GM21526 (cell line): ENCODE results near the gene RBCK1.
"Not testable (repeated sequence)": the region's sequence is repeated elsewhere in the genome, so short reads cannot be mapped to it uniquely, and the experiment has no call there.

Source experiments
- ATAC-seq: cut with Tn5 transposase; IDR thresholded peaks from one replicate; pipeline ENCODE4 v1.9.1; 2021; ENCODE audit warnings: moderate library complexity; ENCODE audit not compliant: unreplicated experiment, low FRiP score

Gene RBCK1

GRCh38 chr20:461254-462198, 53.4 kb downstream of the RBCK1 start:
- ATAC-seq: peak; percentile 34

- ATAC-seq: peak; percentile 89
Measured at GRCh38 chr20:462199-462991, 54.3 kb downstream of the RBCK1 start, which contains the start of gene TBC1D20. TBC1D20 (minus strand) TSS chr20:462533; CDS start chr20:462405, 128 bp downstream.

DNA sequence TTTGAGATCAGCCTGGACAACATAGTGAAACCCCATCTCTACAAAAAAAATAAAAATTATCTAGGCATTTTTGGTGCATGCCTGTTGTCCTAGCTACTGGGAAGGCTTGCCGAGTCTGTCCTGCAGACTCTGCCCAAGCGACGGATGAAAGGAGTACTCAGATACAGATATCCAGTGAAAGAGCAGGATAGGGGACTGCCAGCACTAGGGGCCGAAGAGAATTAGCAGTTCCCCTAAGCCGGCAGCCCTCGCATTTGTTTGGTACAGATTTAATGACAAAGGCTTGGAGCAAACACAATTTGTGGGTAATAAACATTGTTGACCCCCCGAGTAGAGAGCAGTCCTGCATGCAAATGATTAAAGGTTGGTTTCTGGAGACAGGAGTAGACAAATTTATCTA, 59.7 kb downstream of the RBCK1 start:
- no peak for ATAC-seq

GRCh38 chr20:469746-470490, 61.8 kb downstream of the RBCK1 start:
- ATAC-seq: no peak

GRCh38 chr20:472137-472846, 64.2 kb downstream of the RBCK1 start:
- ATAC-seq: no peak

- ATAC-seq: no peak
Measured at GRCh38 chr20:472889-473292, 64.8 kb downstream of the RBCK1 start.

DNA sequence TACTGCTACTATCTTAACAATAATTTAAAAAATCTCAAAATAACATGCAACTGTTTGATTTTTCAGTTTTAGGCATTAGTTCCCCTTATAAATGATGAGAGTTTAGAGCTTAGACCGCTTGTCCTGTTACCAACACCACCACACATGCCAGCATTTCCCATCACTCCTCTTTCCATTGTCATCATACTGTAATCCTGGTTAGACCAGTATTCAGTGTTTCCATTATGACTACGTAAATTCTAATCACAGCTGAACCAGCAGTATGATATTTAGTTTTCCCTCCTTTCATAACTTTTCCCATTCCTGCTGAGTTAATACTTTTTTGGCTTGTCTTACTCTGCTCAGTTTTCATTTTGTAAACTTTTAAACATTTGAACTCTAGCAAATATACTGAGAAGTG, 66.5 kb downstream of the RBCK1 start:
- ATAC-seq: no peak

DNA sequence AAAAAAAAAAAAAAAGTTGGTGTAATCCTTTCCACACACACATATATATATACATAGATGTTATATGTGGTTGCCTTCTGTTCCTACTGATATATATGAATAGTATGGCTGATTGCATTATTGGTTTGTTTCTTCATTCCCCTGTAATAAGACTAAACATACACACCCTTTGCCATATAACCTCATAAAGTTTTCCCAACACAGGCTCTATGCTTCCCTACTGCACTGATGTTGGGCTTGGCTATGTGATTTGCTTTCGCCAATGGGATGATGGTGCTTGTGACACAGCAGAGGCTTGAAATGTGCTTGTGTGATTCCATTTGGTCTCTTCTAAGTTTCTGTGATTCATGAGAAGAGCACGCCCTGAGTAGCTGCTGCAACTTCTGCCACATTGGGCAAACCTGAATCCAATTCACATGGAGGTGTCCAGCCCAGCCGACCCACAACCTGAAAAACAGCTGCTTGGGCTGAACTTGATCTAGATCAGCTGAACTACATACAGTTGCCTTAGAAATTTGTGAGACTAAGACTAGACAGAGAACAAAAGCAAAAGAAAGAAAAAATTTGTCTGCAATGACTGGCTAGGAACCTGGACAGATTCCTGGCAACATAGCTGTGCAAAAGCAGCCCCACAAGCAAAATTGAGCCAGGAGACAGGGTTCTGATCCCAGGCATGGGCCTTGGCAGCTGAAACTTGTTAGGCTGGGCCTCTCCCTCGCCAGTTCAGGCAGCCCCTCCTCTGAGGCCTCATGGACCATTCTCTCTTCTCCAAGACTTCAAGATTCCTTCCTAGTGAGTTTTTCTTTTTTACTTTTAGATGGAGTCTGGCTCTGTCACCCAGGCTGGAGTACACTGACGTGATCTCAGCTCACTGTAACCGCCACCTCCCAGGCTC, 67.6 kb downstream of the RBCK1 start:
- ATAC-seq: no peak

GRCh38 chr20:476561-477249, 68.6 kb downstream of the RBCK1 start:
- not testable (repeated sequence) for ATAC-seq

- no peak for ATAC-seq
Measured at GRCh38 chr20:478010-478948, 70.2 kb downstream of the RBCK1 start.

DNA sequence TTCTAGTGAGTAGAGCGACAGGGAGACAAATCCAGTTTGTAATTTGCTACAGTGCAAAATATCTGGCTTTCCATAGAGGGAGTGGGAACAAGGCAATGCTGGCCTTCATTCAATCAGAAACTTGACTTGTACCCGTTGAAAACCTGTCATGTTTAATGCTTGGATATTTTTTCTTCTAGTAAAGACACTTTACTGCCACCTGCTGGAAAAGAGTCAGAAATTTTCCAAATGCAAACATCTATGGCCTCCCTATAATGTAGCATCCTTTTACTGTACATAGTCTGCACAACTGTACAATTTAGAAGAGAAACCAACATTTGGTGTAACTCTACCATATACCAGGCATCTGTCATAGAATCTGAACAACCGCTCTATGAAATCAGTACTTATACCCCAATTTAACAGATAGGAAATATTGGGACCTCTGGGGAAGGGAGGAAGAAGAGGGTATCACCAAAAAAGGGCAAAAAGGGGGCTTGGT, 70.9 kb downstream of the RBCK1 start:
- no peak for ATAC-seq

- no peak for ATAC-seq
Measured at GRCh38 chr20:479487-479886, 71.4 kb downstream of the RBCK1 start.

DNA sequence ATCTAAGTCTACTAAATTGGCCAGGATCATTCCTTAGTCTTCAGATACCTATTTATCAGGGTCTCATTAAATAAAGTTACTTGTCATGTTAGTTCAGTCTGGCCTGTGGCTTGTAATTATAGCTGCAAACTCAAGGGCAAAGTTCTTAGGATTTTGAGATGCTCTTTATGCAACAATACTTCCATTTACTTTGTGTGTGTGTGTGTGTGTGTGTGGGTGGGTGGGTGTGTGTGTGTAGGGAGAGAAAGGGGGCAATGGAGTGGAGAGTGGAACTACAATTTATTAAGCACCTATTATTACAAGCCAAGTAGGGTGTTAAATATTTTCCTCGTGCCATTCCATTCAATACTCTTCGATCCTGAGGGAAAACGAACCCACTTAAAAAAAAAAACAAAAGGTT, 71.9 kb downstream of the RBCK1 start:
- no peak for ATAC-seq

DNA sequence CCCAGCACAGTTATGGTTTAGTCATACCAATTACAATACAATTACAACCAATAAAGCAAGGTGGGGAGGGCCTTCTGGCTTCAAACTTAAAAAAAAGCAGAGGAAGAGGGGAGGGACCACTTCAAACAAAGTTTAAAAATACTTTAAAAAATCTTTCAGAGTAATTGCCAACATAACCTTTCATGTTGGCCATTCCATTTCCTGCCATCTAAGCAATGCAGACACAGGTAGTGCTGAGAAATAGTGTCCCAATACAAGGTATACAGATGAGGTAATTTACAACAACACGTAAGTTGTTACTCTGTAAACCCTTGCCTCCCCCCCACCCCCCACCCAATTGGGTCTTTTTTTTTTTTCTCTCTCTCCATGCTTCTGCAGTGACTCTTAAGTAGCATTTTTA, 73.1 kb downstream of the RBCK1 start:
- no peak for ATAC-seq
